HG02588 (cell line): Measurements from ENCODE around the gene EVI5L.
"Not testable (repeated sequence)": the region's sequence is repeated elsewhere in the genome, so short reads cannot be mapped to it uniquely, and the experiment has no call there.

Experiments
- ATAC-seq: cut with Tn5 transposase; IDR thresholded peaks from one replicate; pipeline ENCODE4 v1.9.1; 2021; ENCODE audit warnings: mild to moderate bottlenecking, moderate library complexity; ENCODE audit not compliant: unreplicated experiment

Gene EVI5L

DNA sequence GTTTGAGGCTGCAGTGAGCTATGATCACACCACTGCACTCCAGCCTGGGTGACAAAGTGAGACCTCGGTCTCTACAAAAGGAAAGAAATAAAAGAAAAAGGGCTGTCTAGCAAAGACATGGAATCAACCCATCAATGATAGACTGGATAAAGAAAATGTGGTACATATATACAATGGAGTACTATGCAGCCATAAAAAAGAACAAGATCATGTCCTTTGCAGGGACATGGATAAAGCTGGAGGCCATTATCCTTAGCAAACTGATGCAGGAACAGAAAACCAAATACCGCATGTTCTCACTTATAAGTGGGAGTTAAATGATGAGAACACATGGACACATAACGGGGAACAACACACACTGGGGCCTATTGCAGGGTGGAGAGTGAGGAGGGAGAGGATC, 14.0 kb upstream of the EVI5L start:
- ATAC-seq: not testable (repeated sequence)

DNA sequence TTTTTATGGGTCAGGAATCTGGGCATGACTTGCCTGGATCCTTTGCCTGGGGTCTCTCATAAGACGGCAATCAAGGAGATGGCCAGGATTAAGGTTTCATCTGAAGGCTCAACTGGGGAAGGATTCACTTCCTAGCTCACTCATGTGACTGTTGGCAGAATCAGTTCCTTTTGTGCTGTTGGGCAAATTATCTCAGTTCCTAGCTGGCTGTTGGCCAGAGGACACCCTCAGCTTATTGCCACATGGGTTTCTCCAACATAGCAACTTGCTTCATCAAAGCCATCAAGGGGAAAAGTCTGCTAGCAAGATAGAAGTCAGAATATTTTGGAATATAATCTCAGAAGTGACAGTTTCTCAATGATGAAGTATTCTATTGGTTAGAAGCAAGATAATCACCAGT, 12.2 kb upstream of the EVI5L start:
- no peak for ATAC-seq

DNA sequence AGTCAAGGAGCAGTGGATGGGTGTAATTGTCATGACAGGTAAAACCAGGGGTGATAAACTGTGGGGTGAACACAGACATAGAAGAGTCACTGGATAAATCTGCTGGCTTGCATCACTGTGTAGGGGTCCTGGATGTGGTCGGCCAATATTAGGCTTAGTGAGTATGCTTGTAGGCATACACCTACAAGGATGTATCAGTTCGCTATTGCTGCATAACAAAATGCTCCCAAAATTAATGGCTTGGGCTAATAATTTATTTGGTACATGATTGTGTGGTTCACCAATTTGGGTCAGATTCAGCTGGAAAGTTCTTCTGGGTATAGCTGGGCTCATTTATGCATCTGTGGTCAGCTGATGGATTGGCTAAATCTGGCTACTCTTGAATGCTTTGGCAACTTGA, 11.2 kb upstream of the EVI5L start:
- no peak for ATAC-seq

DNA sequence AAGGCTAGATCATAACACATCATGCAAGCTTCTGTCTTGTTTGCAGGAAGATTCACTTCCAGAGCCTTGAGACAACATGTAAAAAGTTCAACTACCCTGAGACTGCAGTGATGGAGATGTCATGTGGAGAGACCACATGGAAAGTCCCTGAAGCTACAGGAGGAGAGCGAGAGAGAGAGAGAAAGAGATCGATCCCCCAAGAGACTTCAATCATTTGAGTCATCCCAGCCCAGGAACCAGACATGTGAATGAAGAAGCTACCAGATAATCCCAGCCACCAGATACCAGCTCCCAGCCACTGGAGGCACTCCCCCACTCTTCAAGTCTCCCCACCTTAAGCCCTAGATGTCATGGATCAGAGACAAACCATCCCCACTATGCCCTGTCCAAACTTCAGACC, 10.7 kb upstream of the EVI5L start:
- no peak for ATAC-seq

DNA sequence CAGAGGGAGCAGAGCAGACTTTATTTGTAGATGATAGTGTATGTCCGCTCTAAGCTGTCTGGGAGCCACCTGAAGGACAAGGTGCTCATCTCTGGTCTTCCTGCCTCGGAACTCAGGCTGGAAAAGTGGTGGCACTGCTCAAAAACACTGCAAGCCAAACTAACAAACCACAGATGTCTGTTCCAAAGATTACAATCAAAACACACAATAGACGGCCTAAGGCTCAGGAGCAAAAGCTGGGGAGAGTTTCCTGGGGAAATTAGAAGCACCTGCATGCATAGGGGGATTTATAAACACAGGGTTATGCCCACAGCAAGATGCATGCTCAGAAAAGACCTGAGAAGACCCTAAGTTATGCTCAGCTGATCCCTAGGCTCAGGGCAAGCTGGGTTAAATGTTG, 9.4 kb upstream of the EVI5L start:
- ATAC-seq: no peak

DNA sequence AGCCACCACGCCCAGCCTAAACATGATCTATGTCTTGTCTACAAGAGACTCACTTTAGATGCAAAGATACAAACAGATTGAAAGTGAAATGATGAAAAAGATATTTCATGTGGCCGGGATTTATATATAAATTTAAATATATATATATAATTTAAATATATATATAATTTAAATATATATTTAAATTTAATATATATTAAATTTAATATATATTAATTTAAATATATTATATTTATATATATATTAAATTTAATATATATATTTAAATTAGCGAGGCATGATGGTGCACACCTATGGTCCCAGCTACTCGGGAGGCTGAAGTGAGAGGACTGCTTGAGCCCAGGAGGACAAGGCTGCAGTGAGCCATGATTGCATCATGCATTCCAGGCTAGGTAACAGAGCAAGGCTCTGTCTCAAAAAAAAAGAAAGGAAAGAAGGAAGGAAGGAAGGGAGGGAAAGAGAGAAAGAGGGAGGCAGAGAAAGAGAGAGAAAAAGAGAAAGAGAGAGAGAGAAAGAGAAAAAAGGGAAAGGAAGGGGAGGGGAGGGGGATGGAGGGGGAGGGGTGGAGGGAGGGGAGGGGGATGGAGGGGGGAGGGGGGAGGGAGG, 7.0 kb upstream of the EVI5L start:
- ATAC-seq: no peak

DNA sequence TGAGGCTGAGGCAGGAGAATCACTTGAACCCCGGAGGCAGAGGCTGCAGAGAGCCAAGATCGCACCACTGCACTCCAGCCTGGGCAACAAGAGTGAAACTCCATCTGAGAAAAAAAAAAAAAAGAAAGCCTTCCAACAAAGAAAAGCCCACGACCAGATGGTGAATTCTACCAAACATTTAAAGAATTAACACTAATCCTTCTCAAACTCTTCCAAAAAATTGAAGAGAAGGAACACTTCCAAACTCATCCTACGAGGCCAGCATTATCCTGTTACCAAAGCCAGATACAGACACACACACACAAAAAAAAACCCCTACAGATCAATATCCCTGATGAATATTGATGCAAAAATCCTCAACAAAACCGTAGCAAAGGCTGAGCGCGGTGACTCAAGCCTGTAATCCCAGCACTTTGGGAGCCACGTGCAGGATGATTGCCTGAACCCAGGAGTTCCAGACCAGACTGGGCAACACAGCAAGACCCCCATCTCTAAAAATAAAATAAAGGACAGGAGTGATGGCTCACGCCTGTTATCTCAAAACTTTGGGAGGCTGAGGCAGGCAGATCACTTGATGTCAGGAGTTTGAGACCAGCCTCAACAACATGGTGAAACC, 6.2 kb upstream of the EVI5L start:
- ATAC-seq: no peak

DNA sequence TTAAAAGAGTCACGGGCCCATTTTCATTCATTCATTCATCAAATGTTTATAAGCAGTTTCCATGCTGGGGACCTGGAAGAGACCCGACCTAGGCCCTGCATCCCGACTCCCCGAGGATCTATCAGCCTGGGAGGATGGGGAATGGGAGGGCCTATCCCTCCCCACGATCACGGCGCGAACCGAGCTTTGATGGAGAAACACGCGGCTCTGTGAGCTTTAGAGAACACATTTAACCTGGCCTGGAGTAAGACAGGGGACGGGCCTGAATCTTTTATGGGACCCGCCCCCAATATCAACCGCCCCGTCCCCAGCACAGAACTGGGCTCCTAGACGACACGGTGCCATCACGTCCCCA, 875 bp upstream of the EVI5L start:
- no peak for ATAC-seq

DNA sequence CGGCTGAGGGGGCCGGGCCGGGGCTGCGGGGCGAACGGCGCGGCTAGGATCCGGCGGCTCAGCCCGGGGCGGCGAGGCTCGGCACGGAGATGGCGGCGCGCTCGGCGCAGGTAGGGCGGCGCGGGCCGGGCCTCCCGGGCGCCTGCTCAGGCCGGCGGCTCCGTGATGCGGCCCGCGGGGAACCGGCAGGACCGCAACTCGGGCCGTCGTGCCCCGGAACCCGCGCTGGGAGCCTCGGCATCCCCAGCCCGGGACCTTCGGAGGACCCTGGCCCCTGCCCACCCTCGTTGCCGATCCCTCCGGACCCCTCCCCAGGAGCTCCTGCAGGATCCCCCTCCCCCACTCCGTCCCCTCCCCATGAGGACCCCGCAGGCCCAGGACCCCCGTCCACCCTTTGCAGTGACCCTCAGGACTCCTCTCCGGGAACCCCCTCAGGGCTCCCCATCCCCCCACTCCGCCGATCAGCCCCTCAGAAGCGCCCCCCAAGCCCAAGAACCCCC, 304 bp downstream of the EVI5L start:
- ATAC-seq: no peak

DNA sequence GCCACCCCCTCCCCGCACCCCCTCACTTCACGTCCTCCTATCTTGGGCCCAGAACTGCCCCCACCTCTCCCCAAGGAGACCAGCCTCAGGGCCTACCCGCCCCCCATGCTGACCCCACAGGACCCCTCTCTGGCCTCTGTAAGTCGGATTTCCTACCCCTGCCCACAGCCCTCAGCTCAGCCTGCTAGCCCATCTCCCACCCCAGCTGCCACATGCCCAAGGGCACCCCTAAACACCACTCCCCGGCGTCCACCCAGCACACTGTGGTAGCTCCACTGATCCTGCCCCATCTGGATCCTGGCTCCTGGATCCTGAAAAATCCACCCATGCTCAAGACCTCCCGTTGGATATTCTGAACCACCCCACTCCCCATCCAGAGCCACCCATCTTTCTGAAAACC, 805 bp downstream of the EVI5L start:
- no peak for ATAC-seq

DNA sequence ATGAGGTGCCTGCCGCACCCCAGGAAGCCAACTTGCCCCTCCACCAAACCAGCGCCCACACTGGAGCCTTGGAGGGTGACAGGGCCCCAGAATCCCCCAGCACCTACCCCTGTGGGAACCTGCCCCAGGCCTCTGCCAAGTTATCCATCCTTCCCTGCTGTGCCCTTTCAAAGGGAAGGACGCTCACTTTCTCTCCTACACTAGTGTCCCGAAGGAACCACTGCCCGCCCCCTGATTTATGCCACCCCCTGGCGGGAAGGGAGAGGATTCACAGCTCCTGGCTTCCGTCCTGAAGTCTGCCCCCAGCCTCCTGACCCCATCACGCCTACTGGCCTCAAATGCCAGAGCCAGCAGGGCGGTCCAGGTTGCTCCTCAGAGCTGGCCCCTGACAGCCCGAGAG, 1.4 kb downstream of the EVI5L start:
- ATAC-seq: no peak

DNA sequence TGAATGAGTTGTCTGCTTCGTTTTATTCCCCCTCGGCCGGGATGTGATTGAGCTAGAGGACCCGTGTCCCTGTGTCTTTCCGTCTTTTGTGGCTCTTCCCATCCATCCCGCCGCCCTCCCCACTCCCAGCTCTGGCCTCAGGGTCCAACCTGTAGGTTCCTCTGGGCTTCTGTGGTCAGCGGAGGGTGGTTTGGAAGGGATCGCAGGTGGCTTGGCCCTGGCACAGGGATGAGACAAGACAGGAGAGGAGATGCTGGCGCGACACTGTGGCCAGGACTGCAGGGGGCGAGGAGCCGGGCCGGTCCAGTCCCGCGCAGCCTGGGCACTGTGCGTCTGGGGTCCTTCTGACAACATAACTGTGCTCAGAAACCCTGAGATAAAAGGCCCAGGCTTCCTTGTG, 2.0 kb downstream of the EVI5L start:
- no peak for ATAC-seq

DNA sequence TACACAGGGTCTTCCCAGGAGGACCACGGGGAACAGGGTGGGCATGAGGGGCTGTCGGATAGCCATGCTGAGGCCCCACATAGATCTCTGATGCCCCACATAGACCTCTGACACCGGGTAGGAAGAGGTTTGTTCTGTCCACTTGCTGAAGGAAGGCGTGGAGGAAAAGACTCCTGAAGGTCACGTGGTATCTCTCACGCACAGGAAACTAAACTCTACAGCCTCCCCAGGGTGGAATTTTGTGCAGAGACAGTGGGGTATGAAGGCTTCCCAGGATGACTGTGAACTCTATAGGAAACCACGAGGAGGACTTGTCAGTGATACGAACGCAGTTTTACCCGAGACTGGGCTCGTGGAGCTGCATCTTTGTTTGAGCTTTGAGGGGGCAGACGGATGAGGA, 2.8 kb downstream of the EVI5L start:
- no peak for ATAC-seq

DNA sequence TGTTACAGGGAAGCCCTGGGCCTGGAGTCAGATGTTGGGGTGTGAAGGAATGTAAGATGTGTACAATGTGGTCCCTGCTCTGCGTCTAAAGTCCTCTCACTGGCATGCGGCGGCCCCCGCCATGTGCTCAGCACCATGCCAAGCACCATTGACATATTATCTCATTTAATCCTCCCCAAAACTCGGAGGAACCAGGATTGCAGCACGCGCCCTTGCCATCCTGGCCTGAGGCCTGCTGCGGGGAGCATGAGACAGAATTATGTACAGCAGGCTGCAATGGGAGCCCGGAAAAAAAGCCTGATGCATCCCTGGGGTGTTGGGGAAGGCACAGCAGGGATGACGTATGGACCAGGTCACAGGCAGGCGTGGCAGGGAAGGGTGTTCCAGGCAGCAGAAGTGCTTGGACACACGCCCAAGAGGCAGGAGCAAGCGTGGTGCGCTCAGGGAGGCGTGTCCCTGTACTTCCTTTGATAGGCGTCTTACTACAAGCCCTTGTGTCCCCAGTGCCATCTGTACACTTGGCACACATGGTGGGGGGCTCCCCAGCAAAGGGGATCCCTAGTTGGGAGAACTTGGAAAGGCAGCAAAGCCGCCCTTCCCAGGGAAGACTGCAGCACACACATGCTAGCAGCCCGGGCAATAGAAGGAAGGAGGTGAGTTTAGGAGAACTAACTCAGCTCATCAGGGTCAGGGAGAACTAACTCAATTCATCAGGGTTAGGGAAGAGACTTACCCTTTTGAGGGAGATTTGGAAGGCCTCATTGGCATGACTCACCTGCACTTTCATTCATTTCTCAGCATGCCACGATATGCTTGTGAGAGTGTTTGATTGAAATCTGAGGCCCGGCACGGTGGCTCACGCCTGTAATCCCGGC, 3.4 kb downstream of the EVI5L start:
- ATAC-seq: no peak

DNA sequence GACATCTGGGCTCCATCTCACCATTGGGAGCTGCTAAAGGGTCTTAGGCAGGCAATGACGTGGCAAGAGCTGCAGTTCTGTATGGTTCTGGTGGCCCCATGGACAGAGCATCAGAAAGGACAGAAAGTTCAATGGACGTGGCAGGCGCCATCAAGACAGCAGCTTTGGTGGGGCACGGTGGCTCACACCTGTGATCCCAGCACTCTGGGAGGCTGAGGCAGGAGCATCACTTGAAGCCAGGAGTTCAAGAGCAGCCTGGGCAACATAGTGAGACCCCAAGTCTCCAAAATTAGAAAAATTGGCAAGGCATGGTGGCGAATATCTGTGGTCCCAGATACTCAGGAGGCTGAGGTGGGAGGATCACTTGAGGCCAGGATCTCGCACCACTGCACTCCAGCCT, 9.5 kb downstream of the EVI5L start:
- no peak for ATAC-seq

DNA sequence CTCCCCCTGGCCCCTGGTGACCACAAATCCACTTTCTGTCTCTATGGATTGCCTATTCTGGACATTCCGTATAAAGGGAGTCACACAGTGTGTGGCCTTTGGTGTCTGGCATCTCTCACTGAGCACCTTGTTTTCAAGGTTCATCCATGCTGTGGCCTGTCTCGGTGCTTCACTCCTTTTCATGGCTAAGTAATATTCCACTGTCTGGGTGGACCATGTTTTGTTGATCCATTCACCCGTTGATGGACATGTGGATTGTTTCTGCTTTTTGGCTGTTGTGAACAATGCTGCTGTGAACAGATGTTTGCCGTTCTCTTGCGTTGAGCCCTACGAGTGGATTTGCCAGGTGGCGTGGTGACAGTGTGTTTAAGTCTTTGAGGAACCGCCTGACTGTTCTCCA, 10.6 kb downstream of the EVI5L start:
- no peak for ATAC-seq

DNA sequence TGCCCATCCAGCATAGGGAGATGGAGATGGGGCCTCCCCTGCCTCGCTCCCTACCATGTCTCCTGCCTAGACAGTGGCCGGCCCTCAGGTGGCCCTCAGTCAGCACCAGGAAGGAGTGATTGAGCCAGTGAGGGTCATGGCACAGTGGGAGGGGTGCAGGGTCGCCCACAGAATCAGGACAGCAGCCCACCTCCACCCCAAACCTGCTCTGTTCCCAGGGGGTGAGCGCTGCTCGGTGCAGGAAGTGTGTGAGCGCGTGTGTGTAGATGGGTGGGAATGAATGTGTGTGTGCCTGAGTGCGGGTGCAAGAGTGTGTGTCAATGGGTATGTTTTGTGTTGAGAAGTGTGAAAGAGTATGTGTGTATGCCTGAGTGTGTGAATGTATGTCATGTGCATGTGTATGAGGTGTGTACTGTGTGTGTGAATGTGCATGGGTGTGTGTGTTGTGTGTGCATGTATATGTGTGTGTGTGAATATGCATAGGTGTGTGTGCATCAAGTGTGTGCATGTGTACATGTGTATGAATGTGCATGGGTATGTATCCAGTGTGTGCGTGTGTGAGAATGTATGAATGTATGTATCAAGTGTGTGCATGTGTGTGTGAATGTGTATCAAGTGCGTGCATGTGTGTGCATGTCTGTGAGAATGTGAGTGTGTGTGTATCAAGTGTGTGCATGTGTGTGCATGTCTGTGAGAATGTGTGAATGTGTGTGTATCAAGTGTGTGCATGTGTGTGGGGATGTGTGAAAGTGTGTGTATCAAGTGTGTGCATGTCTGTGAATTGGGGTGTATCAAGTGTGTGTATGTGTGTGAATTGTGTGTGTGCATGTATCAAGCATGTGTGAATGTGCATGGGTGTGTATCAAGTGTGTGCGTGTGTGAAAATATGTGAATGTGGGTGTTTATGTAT, 12.0 kb downstream of the EVI5L start:
- ATAC-seq: no peak

DNA sequence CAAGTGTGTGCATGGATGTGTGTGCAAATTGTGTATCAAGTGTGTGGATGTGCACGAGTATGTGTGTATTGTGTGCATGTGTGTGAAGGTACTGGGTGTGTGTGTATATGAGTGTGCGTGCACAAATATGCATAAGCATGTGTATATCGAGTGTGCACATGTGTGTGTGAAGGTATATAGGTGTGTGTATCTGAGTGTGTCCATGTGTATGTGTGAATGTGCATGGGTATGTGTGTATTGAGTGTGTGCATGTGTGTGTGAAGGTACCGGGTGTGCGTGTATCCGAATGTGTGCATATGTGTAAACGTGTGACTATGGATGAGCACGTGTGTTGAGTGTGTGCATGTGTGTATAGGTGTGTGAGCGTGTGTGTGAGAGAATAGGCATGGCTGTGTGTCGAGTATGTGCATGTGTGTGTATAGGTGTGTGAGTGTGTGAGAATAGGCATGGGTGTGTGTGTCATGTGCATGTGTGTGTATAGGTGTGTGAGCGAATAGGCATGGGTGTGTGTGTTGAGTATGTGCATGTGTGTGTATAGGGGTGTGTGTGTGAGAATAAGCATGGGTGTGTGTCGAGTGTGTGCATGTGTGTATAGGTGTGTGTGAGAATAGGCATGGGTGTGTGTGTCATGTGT, 12.8 kb downstream of the EVI5L start:
- no peak for ATAC-seq

DNA sequence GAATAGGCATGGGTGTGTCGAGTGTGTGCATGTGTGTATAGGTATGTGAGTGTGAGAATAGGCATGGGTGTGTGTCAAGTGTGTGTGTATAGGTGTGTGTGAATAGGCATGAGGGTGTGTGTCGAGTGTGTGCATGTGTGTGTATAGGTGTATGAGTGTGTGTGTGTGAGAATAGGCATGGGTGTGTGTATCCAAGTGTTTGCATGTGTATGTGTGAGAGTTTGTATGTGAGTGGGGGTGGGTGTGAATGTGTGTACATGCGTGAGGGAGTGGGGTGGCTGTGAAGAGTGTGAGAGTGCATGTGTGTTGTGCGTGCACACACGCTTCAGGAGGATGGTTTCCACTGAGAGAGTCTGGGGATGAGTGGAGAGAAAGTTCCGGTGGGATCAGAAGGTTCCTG, 13.5 kb downstream of the EVI5L start:
- ATAC-seq: no peak

DNA sequence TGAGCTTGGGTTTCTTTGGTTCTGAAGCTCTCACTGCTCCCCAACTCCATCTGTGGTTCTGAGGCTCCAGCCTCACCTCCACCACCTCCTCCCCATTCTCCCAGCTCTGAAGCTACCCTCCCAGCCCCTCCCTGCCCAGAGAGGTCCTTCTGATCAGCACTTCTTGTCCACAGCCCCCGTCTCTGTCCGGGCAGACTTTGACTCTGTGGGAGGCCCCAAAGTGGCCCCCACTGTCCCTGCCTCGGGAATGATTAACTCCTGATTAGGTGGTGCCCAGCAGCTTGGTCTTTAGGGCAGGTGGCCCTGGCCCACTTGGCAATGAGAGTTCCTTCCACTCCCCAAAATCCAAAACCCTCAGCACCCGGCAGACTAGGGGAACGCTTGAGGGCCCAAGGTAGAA, 14.4 kb downstream of the EVI5L start:
- ATAC-seq: no peak

DNA sequence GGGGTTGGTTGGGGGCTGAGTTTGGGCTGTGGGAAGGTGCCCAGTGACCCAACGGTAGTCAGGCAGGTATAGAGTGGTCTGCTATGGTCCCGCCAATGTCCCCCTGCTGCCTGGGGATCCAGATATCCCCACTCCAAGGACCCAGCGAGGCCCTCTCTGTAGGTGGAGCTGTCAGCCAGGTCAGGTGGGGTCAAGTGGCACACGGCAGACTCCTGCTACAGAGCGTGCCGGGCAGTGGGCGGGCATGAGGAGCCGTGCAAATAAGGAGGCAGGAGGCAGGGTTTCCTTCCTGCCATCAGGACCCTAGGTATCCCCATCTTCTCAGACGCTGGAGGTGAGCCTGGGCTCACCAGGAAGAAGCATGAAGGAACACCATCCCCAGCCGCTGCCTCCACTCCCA, 14.9 kb downstream of the EVI5L start:
- no peak for ATAC-seq
